Epidermal melanocyte (primary cell): ENCODE results near the gene CLASP2.
"Not testable (repeated sequence)": the region's sequence is repeated elsewhere in the genome, so short reads cannot be mapped to it uniquely, and the experiment has no call there.

Experiments used
- DNase-seq: peaks from one replicate; pipeline ENCODE4 v3.0.0; 2011; ENCODE audit warnings: low spot score; ENCODE audit not compliant: insufficient read length

CLASP2 gene

DNA sequence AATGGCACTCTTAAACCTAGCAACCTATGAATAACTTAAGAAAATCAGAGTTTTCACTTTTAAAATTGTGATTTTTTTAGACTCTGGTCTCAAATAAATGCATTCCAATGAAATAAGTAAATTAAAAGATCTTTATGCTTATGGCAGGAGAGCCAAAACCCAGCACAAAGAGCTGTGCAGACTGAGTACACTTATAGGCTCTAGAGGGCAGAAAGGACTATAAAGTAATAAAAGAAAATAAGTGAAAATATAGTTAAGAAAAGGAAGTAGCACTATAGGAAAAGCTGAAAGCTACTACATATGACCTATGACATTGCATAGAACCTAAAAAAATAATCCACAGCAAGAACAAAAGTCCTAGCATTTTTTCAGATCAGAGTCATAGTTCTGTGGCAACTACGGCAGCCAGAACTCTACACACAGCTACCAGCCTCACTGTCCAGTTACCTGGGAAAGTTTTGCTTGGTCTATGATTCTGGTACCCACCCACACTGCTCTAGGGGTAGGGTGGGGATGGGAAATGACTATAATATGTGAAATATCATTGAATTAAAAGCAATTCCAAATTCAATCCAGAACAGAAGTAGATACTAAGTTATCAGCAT, 30.5 kb downstream of the CLASP2 start:
- no peak for DNase-seq

DNA sequence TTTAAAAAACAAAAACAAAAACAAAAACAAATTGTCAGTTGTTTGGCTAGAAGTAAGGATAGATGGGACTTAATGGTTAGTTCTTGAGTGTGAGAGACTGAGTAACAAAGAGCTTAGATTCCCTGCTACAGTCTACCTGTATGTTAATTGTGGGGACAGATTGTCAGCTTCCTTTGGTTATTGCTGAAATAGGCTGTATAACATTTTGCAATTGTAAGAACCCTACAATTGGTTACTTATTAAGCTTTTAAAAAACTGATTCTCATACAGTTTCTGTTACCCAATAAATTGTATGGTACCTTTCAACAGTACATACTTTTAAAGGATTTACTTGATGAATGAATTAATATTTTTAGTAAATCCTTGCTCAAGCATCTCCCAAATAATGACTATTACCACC, 35.3 kb downstream of the CLASP2 start:
- no peak for DNase-seq

DNA sequence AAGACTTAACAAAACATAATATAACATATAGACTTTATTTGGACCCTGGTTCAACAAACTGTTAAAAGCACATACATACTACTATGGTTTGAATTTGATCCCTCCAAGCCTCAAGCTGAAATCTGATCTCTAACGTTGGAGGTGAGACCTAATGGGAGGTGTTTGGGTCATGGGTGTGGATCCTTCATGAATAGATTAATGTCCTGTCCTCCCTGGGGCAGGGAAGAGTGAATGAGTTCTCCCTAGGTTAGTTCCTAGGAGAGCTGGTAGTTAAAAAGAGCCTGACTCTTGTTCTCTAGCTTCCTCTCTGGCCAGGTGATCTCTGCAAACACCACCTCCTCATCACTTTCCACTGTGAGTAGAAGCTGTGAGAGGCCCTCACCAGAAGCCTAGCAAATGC, 36.4 kb downstream of the CLASP2 start:
- DNase-seq = no peak

DNA sequence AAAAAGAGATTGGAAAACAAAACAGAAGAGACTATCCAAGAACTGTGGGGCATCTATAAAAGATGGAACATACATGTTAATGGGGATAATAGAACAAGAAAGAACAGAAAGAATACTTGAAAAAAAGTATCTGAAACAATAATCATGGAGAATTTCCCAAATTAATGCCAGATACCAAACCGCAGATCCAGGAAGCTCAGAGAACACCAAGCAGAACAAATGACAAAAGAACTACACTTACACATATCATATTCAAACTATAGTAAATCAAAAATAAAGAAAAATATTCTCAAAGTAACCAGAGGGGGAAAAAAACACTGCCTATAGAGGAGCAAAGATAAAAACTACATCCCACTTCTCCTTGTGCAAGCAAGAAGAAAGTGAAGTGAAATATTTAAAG, 40.0 kb downstream of the CLASP2 start:
- DNase-seq = no peak

DNA sequence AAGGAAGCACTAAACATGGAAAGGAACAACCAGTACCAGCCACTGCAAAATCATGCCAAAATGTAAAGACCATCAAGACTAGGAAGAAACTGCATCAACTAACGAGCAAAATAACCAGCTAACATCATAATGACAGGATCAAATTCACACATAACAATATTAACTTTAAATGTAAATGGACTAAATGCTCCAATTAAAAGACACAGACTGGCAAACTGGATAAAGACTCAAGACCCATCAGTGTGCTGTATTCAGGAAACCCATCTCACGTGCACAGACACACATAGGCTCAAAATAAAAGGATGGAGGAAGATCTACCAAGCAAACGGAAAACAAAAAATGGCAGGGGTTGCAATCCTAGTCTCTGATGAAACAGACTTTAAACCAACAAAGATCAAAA, 44.6 kb downstream of the CLASP2 start:
- not testable (repeated sequence) for DNase-seq

DNA sequence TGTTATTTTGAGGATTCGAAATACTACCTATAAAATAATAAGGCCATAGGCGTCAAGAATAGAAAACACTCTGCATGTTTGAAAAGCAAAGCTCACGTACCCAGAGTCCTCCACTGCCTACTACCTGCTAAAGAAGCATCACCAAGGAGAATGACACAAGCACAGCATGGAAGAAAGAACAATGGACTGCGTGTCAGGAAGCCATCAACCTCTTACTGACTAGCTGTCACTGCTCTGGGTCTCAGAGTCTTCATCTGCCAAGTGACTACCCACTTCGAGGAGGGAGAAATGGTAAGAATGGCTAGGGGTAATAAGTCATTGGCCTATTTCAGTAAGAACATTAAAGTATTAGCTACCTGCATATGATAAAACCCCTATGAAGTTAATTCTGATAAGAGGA, 49.4 kb downstream of the CLASP2 start:
- no peak for DNase-seq

DNA sequence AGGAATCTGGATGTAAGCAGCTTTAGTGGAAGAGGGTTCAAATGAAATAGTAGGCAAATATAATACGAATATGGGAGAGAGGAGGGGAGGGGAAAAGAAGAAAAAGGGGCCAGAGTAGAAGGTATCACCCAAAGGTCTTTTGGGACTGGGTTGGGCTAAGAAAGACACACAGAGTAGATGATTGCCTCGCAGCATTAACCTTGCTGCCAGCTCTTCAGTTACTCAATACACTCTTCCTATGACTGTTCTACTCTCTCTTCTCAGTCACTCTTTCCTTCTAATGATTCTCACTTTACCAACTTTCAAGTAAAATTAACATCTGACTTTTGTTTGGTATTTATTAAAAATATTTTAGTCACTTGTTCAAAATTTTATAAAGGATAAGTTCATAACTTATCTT, 52.8 kb downstream of the CLASP2 start:
- DNase-seq = no peak

DNA sequence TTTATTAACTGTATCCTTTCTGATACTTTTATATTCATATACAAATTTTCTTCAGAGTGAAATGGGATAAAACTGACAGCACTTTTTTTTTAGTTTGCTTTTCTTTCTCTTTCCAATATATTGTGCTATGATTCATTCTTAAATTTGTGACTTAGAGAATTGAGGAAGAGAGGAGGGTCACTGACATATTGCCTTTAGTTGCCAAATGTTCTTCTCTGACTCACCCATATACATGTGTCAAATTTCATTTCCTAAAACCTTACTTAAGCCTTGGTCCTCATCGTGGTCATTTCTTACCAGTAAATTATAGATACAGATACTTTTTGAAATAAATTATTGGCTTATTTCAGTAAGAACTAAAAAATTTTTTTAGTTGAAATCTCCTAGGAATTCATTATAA, 53.9 kb downstream of the CLASP2 start:
- no peak for DNase-seq

DNA sequence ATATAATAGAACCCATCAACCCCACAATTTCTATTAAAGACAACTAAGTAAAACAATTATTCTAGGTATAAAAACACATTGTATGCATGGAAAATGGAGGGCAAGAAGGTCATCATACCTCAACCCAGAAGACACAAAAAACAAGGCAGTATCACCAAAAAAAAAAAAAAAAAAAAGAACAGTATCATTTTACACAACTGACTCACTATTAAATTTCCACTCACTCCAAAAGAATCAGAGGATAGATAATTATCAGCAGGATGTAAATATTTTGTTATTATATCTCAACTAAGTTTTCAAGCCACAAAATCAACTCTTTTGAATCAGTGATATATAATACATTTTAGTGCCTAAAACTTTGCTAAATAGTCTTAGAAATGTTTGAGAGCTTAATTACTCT, 55.0 kb downstream of the CLASP2 start:
- DNase-seq = no peak

DNA sequence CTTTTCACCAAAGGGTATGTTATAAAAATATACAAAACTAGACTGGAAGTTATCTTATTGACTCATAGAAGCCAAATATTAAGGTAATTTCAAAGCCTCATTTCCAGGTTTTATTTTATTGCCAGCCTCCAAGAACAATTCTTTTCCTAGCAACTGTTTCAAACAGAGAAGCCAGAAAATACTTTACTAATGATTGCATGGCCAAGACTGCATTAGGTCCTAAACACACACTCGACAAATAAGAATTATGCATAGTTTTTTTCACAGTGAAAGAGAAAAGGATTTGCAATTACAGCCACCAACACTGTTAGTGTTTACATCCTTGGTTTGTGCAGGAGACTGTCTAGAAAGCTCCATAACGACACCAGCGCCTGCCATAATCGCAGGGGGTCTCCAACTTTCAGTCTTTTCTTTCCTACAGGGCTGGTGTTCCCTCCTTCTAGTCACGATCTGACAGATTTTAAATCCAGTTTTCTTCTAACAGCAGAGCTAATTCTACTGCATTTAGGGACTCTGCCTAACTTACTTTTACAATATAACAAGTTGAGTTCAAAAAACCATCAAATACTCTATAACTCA, 58.1 kb downstream of the CLASP2 start:
- no peak for DNase-seq

DNA sequence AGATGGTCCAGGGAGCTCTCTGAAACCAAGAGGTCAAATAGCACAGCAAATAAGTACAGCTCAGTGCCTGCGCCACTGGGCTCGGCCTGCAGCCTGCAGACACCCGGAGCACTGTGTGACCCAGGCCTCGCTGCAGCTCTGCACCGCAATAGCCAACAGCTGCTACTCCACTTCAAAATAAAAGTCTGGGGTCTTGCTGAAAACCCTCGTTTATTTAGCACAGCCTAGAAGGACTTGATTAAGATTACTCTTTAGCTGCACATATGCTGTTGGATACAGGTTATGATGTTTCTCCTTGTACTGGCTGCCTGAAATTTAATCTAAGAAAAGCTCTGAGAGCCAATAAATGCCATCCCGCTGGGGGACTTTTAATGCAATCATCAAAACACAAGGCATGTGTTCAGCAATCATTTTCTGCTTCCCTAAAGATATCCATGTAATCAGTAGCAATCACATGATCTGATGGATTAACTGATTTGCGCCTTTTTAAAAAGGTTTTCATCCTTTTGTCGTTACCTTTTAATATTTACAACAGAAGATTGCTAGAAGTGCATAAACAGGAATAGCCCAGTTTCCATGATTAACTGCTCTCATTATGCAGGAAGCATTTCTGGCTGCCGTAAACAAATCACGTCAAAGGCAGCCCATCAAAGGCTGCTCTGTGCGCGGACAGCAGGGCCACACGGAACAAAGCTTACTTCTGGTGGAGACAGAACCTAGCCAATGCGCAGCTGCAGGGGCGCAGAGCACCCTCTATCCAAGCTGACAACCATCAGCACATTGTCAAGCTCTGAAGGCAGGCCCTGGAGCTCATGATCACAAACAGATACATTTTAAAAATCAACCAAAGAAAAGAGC, 58.8 kb downstream of the CLASP2 start:
- DNase-seq = peak; percentile 68

DNA sequence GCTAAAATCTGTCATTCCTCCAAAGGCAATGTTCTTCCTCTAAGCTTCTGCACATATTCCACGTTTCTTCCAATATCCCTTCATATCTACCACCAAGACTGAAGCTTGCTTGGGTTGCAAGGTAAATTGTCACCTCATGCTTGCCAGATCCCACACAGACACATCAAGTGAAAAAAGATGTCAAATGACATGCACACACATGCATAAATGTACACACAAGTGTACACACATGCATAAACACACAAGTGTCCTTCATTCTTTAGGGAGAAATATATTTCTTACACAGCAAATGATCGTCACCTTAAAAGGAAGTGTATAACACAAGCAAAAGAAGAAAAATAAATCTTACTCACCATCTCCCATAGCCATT, 59.4 kb downstream of the CLASP2 start:
- no peak for DNase-seq

DNA sequence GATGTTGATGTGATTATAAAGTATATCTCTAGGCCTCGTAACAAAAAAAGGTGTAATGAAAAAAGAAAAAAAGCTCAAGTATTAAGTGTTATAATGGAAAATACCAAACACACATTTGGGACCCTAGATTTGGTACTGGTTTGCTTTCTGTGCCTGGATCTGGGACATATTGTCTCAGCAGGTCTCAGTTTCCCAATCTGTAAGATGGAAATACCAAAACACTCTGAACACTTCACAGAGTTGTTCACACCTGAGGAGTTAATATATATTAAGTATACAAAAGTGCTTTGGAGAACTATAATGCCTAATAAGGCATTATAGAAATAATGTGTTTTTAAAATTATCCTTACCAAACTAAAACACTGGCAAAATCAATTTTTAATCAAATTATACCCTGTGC, 60.0 kb downstream of the CLASP2 start:
- no peak for DNase-seq

DNA sequence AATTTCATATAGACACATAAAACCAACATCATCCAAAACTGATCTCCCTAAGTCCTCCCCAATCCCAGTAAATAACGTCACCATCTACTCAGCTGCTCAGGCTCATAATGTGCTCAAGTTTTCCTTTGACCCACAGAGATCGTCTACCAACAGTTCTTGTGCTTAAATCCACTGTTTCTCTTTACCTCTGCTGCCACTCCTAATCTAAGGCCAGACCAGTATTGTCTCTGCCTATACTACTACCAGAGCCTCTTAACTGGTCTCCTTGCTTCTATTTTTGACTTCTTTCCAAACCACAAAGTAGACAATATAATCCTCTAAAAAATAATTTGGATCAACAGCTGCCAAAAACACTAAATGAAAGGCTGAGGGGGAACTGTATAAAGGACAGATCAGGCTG, 65.3 kb downstream of the CLASP2 start:
- DNase-seq = no peak

DNA sequence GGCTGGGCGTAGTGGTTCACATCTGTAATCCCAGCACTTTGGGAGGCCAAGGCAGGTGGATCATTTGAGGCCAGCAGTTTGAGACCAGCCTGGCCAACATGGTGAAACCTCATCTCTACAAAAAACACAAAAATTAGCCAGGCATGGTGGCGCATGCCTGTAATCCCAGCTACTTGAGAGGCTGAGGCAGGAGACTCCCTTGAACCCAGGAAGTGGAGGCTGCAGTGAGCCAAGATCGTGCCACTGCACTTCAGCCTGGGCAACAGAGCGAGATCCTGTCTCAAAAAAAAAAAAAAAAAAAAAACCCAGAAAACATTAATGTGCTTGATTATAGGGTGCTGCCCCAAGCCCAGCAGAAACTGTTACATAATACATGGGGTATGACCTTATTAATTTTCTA, 67.0 kb downstream of the CLASP2 start:
- DNase-seq = not testable (repeated sequence)

DNA sequence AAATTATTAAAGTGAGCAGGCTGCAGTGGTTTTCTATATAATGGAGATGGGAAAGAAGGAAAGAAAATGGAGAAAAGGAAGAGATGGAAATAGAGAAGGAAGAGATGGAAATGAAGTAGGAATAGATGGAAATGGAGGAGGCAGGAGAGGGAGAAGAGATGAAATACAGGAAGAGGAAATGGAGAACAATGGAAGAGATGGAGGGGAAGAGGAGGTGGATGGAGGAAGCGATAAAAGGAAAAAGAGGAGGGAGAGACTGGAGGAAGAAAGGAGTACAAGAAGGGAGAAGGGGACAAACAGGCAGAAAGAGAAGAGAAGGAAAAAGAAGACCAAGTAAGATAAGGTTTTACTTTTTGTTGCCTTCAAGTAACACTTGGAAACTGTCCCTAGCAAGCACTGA, 67.6 kb downstream of the CLASP2 start:
- no peak for DNase-seq

DNA sequence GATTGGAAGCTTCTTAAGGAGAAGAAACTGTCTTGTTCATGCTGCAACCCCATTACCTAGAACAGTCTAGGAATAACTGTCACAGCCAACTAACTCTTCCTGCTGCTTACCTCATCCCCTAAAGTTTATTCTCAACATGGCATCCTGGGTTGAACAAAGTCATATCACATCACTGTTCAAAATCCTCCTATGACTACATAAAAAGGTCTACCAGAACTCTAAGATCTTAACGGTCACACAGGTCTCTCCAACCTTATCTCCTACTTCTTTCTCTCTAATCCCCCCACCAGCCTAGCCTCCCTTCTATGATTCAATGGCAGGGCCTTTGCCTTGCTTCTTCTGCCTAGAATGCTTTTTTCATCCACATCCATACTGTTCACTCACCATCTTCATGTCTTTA, 69.3 kb downstream of the CLASP2 start:
- DNase-seq = no peak

DNA sequence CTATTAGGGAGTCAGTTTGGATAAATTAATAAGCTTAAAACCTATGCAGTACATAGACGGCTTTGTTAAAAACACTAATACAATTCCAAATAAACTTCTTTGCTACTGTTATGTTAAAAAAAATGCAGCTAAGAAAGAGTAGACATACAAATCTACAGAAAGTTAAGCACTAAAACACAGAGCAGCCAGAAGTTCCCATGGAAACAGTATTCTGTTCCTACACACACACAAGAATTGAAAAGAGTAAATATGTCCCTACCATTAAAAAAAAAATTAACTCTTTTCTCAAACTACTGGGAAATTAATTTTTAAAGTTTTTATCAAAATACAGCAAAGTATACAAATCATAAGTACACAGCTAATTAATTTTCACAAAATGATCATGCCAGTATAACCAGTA, 71.6 kb downstream of the CLASP2 start:
- no peak for DNase-seq

DNA sequence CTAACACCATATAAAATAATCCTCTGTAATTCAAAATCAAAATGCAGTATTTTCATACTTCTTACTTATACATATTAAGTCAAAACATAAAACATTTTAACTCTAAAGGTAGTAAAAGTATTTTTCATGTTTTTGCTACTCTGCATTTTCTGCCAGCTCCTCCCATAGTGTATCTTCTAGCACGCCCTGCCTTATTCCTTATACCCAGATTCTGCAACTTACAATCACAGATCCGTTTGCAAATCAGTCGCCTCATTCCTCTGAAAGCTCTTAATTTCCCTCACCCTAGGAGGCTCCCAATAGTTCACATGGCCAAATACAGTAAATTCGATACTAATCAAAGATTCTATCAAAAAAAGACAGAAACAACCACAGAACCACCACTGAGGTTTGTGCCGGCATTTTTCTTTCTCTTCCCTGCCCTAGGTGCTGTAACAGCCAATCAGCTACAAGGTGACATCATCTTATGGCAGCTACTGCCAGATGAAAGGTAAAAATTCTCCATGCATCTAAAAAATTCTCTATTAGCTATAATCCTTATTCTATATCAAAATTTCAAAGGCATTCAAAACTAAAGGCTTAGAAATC, 72.9 kb downstream of the CLASP2 start:
- no peak for DNase-seq

DNA sequence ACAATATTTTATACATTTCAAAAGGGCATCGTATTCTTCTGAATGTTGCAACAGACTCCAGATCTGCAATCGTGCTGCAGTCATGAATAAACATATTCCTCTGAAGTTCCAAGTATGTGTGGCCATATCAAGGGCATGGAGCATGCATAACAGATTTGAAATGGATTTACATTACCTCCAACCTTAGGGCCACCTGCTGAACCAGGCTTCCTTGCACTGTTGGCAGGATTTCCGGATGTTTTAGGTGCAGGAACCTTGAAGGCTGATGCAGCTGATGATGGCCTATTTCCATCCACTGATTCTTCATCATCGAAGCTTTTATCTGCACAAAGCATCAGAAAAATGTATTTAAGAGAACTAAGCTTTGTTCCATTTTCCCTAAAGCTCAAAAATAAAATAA, 73.5 kb downstream of the CLASP2 start:
- no peak for DNase-seq

DNA sequence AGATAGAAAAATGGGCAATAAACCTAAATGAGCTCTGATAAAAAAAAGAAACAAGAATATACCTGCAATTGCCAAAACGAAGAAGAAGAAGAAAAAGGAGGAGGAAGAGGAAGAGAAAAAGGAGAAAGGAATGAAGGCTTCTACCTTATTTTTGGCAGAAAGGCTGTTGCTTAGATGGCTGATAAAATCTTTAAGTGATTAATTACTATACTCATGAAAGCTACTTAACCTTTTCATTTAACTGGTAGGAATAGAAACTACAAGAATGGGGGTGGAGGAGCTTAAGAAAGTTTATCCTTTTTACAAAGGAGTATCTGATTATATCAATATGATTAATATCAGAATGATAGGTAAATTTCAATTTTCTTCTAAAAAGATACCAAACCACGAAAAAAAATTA, 75.2 kb downstream of the CLASP2 start:
- no peak for DNase-seq

DNA sequence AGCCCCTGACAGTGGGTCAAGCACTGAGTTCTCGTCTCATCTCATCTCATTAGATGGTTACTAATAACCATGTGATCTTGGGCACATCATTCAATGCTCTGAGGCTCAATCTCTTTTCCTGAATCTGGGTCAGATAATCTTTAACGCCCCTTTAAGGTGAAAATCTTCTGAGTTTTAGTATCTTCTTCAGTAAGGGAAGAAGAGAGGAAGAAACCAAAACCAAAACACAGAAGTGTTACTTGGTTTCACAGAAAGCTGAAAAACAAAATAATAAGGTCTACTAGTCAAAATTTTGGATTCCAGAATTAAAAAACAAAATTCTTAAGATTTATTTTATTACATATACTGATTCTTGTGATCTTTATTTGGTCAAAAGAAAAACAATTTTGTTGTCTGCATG, 78.2 kb downstream of the CLASP2 start:
- no peak for DNase-seq

DNA sequence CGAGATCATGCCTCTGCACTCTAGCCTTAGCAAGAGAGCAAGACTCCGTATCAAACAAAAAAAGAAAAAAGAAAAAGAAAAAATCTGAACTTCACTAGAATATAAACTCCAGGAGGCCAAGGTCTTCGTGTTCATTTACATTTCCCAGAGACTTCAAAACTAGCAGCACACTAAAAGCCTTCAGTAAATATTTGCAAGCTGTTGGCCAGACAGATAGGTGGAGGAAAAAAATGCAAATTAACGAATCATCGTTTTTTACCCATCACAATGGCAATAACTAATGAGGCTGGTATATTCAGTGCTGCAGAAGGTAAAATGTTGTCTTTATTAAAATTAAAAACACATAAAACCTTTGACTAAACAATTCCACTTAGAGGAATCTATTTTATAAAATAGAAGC, 80.6 kb downstream of the CLASP2 start:
- no peak for DNase-seq
